Endothelial cell of umbilical vein (primary cell): ENCODE results near the gene MCF2L. TPM values are rescaled to one million over a fixed set of nuclear protein-coding genes. Genes with fewer than 3 reads are reported as not detected.

ENCODE experiments used
- BruUV-seq: library from RNA; stranded (reverse); fragments of 400-500 nt; replicated peaks from 2 replicates; lab custom pipeline; 2021; lab: Mats Ljungman, UMichigan
- CTCF ChIA-PET: fragments of 300-600, 350-600 bp; sonication (Branson Sonifier 250); formaldehyde crosslinking; loops from one replicate; lab custom pipeline; 2021; ENCODE audit warnings: antibody characterized with exemption, inconsistent platforms; lab: Charles Lee
- POLR2A ChIA-PET: fragments of 300-600, 350-600 bp; sonication (Branson Sonifier 250); formaldehyde crosslinking; loops from one replicate; lab custom pipeline; 2021; ENCODE audit warnings: antibody characterized with exemption, inconsistent platforms; lab: Charles Lee
- DNase-seq: peaks from one replicate; pipeline ENCODE4 v3.0.0-alpha.2; 2011; ENCODE audit warnings: low read depth, low spot score
- FAIRE-seq: peaks from 2 replicates; lab custom pipeline; 2011; peaks lifted over from hg19 to GRCh38; lab: Jason Lieb, UNC
- H2AFZ ChIP-seq: 2 replicates; pipeline ENCODE4 v1.6.0; 2012; ENCODE audit warnings: low read depth, low read length, control low read depth, inconsistent platforms
- H3K27ac ChIP-seq: 2 replicates; pipeline ENCODE4 v1.5.1; 2011; ENCODE audit warnings: low read depth, mild to moderate bottlenecking, control low read depth, low read length, moderate library complexity; ENCODE audit not compliant: insufficient read depth
- H3K27me3 ChIP-seq, 2 experiments: 2 replicates each; pipeline versions ENCODE4 v1.6.0 to v1.6.1; 2011; ENCODE audit warnings: low read length in 2 of 2, mixed read lengths in 1 of 2; ENCODE audit not compliant: control insufficient read depth in 2 of 2, insufficient read depth in 2 of 2
- H3K36me3 ChIP-seq, 2 experiments: 2 replicates in 1 of 2; 3 replicates in 1 of 2; pipeline ENCODE4 v1.5.1; 2011; ENCODE audit warnings: low read length in 2 of 2, mild to moderate bottlenecking in 1 of 2, moderate library complexity in 1 of 2; ENCODE audit not compliant: control insufficient read depth in 2 of 2, insufficient read depth in 2 of 2; ENCODE audit errors: extremely low read depth in 1 of 2
- H3K4me1 ChIP-seq: 3 replicates; pipeline ENCODE4 v1.5.1; 2011; ENCODE audit warnings: mild to moderate bottlenecking, low read length; ENCODE audit not compliant: control insufficient read depth, insufficient read depth; ENCODE audit errors: extremely low read depth
- H3K4me2 ChIP-seq: 2 replicates; pipeline ENCODE4 v1.6.1; 2011; ENCODE audit warnings: low read length, control low read depth, mixed read lengths; ENCODE audit not compliant: insufficient read depth
- H3K4me3 ChIP-seq, 3 experiments: fragments of 200-600 bp in 1 of 3; sonication (generic), shearing (Covaris generic) in 1 of 3; replicated peaks in 1 of 3; 2 replicates each; pipeline ENCODE4 v1.5.1; 2011 to 2016; ENCODE audit warnings: control low read depth in 3 of 3, low read length in 3 of 3, mild to moderate bottlenecking in 2 of 3, inconsistent platforms in 1 of 3, low read depth in 1 of 3, moderate library complexity in 1 of 3; ENCODE audit not compliant: insufficient read depth in 1 of 3
- H3K79me2 ChIP-seq: 2 replicates; pipeline ENCODE4 v1.6.0; 2012; ENCODE audit warnings: low read length, inconsistent platforms; ENCODE audit not compliant: control insufficient read depth, insufficient read depth
- H3K9ac ChIP-seq: replicated peaks from 2 replicates; pipeline ENCODE3; 2011; ENCODE audit warnings: low read length, control low read depth; ENCODE audit not compliant: insufficient read depth; ENCODE audit errors: extremely low read depth
- H3K9me1 ChIP-seq: replicated peaks from 3 replicates; pipeline ENCODE4 v1.6.0; 2011; ENCODE audit warnings: mild to moderate bottlenecking, low read length; ENCODE audit not compliant: control insufficient read depth, insufficient read depth; ENCODE audit errors: extremely low read depth
- H3K9me3 ChIP-seq: replicated peaks from 2 replicates; pipeline ENCODE4 v1.5.1; 2012; ENCODE audit warnings: low read length, inconsistent platforms; ENCODE audit not compliant: control insufficient read depth, insufficient read depth
- H4K20me1 ChIP-seq: replicated peaks from 2 replicates; pipeline ENCODE3; 2011; ENCODE audit warnings: mild to moderate bottlenecking, low read length; ENCODE audit not compliant: control insufficient read depth, insufficient read depth; ENCODE audit errors: extremely low read depth
- CTCF ChIP-seq, 2 donors: IDR thresholded peaks; 1 replicate in 1 of 2; 2 replicates in 1 of 2; pipeline ENCODE4 v1.5.1; 2011; ENCODE audit warnings: low read length in 2 of 2, mild to moderate bottlenecking in 2 of 2, moderate library complexity in 2 of 2, control low read depth in 1 of 2, inconsistent platforms in 1 of 2, low read depth in 1 of 2; ENCODE audit not compliant: insufficient read depth in 1 of 2; ENCODE audit errors: extremely low read depth in 1 of 2
- EZH2 ChIP-seq: IDR thresholded peaks from 2 replicates; pipeline ENCODE4 v1.6.1; 2012; ENCODE audit warnings: borderline replicate concordance, low read depth, mild to moderate bottlenecking, moderate library complexity, low read length, inconsistent platforms; ENCODE audit not compliant: severe bottlenecking
- FOS ChIP-seq: IDR thresholded peaks from 2 replicates; pipeline ENCODE4 v1.6.1; 2011; ENCODE audit warnings: mild to moderate bottlenecking, low read length, moderate library complexity, borderline replicate concordance; ENCODE audit not compliant: insufficient read depth
- GATA2 ChIP-seq: IDR thresholded peaks from 2 replicates; pipeline ENCODE4 v1.7.0; 2011; ENCODE audit warnings: low read depth, mild to moderate bottlenecking, moderate library complexity, mixed read lengths, low read length; ENCODE audit not compliant: insufficient read length, insufficient read depth
- JUN ChIP-seq: IDR thresholded peaks from 2 replicates; pipeline ENCODE4 v1.6.1; 2011; ENCODE audit warnings: borderline replicate concordance, low read depth; ENCODE audit not compliant: insufficient read length, insufficient read depth
- MAX ChIP-seq: IDR thresholded peaks from 2 replicates; pipeline ENCODE4 v1.6.1; 2011; ENCODE audit not compliant: insufficient read depth, insufficient read length
- MYC ChIP-seq: IDR thresholded peaks from one replicate; pipeline ENCODE4 v1.6.1; 2011; ENCODE audit warnings: mild to moderate bottlenecking, low read depth, low read length
- POLR2A ChIP-seq: IDR thresholded peaks from 2 replicates; pipeline ENCODE4 v1.6.1; 2012; ENCODE audit warnings: low read depth, mild to moderate bottlenecking, control low read depth, low read length
- POLR2AphosphoS5 ChIP-seq: IDR thresholded peaks from 2 replicates; pipeline ENCODE4 v1.6.1; 2012; ENCODE audit warnings: low read depth, mild to moderate bottlenecking, control low read depth, low read length, moderate library complexity; ENCODE audit not compliant: insufficient read depth
- dilution Hi-C: fragments of 300-500 bp; cut with MboI; formaldehyde crosslinking; loops from one replicate; pipeline ENCODE4 v1.15.0; 2019; ENCODE audit warnings: low sequenced_read_pairs; ENCODE audit not compliant: extremely low pct_ligation_motif_present
- intact Hi-C: fragments of 100-400 bp; cut with micrococcal nuclease; formaldehyde crosslinking; loops from one replicate; pipeline ENCODE4 v1.10.0; 2022
- polyA plus RNA-seq, 4 experiments: library from polyadenylated mRNA; depleted of rRNA in 3 of 4; stranded (reverse) in 3 of 4; unstranded in 1 of 4; fragments of >200 nt; gene quantifications; 2 replicates each; pipeline versions ENCODE4 v1.2.1 to v1.2.3, GENCODE V29; 2011 to 2012; ENCODE audit warnings: missing spikeins in 1 of 4
- total RNA-seq: library from RNA; stranded (reverse); gene quantifications from 2 replicates; pipeline ENCODE4 v1.2.3, GENCODE V29; 2021

Gene MCF2L
- total and polyA plus RNA-seq, 2 donors (not counting 3 experiments of a cell fraction or from before 2014, with no cell fraction given), result 0.33 to 0.58 TPM

DNA sequence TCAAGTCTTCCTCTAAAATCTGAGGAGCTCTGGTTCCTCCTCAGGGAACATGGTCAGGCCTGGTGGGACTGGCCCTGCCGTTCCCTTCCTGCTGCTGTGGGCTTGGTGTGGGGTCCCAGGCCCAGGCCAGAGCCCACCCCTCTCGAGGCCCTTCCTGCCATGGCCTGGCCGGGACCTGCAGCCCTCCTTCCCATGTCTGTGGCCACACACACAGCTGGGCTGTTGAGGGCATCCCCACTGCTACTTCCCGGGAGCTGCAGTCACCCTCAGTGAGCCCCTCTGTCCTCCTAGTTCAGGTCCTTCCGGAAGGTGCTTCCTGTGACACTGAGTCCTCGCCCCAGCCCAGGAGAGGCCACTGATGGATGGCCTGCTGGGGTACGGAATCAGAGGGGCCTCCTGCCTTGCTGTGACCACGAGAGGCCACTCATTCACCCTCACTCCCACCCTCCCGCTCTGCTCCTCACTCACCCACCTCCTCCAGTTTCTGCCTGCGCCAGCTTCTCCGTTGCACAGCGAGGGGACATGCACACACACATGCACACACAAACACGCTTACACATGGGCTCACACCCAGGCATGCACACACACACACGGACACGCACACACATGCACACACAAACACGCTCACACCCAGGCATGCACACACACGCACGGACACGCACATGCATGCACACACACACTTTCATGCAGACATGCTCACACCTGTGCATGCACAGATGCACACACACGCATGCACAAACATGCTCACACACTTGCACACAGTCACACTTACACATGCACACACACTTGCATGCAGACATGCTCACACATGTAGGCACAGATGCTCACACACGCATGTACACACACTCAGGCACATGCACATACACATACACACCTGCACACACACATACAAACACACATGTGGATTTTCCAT is 7.3 kb upstream of the MCF2L start:
- no peaks in the 10 kb centered on the region for H3K36me3 ChIP-seq
- no peaks in the 10 kb centered on the region for H4K20me1 ChIP-seq
- H3K27ac ChIP-seq, result no peak overlapping the region
- H3K4me2 ChIP-seq, result no peak overlapping the region
- intact Hi-C loops (no loop called here), dilution Hi-C loops (no loop called here)
- H3K27me3 ChIP-seq, result peaks cover 2 to 9% of the 10 kb centered on the region in 2 experiments
- POLR2A ChIA-PET, result no interaction called here
- no peak overlapping the region for H3K9ac ChIP-seq
- H2AFZ ChIP-seq, result no peak overlapping the region
- no peaks in the 10 kb centered on the region for H3K9me3 ChIP-seq
- no peaks in the 10 kb centered on the region for H3K79me2 ChIP-seq
- FAIRE-seq, result no peak
- no TSS peak for BruUV-seq
- H3K4me3 ChIP-seq, result no peak overlapping the region
- H3K4me1 ChIP-seq, result no peaks in the 10 kb centered on the region
- CTCF ChIA-PET, result no interaction called here
- DNase-seq, result no peak
- TF ChIP-seq MYC, result no peak
- TF ChIP-seq EZH2, result no peak
- no peak for TF ChIP-seq POLR2A
- no peak for TF ChIP-seq FOS
- TF ChIP-seq CTCF (IDR thresholded peaks at IDR 0.05; ENCODE audit: extremely low read depth in 1 of 2, insufficient read depth in 1 of 2, low read depth in 1 of 2, low read length in 2 of 2), result no peak
- TF ChIP-seq GATA2, result no peak
- TF ChIP-seq MAX, result no peak
- no peak for TF ChIP-seq POLR2AphosphoS5
- no peak for TF ChIP-seq JUN
- H3K9me1 ChIP-seq, result no peaks in the 10 kb centered on the region
